GM18951 (cell line): ENCODE measurements around the gene PPCS.
"Not testable (repeated sequence)": the region's sequence is repeated elsewhere in the genome, so short reads cannot be mapped to it uniquely, and the experiment has no call there.

Source experiments
- POLR2A ChIP-seq: IDR thresholded peaks from 4 replicates; pipeline ENCODE4 v1.6.1; 2011; ENCODE audit warnings: mild to moderate bottlenecking; ENCODE audit not compliant: insufficient read length, insufficient read depth; ENCODE audit errors: extremely low read depth
- in situ Hi-C: fragments of 300-500 bp; cut with MboI; formaldehyde crosslinking; loops from one replicate; pipeline ENCODE4 v1.12.0; 2022; ENCODE audit warnings: low sequenced_read_pairs, mixed read lengths, inconsistent platforms; ENCODE audit not compliant: unreplicated experiment

The PPCS gene

DNA sequence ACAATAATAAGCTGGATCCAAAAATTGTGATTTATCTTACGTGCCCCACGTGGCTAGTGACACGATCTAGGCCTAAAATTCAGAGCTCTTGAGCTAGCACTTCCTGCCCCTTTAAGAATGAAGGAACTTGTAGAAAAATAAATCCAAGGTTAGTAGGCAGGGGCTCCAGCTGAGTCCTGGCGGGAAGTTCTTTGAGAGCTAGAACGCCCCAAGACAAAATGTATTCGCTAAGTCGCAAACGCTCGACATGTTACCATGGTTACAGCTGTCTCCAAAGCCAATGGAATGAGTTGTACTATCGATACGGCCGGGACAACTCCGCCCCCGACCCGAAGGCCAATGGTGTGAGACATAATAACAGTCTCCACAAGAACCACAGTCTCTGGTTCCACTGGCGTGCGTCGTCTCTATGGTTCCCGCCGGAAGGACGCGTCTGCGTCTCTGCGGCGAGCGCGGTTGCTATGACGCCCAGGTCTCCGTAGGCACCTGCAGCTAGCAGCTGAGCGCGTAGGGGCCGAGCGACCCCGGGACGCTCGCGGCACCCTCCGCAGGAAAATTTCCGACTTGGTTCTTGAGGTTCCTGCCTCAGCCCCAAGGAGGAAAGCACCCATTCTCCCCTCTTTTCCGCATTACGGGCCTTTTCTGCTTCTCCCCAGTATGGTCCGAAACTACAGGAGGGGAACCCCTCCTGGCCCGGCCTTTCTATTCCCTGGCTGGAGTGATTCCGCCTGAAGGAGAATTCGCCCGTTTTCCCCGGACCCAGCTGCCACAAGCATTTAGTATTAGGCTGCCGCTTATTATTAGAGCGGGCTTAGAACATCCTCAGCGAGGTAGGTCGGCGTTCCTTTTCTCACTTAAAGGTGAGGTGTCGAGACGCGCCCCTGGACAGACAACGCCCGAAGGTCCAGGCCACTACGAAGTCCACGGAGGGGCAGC lies 6.8 kb downstream of the PPCS start, which contains the start of gene CCDC30:
Gene CCDC30 (plus strand): TSS at position 459 of the 936 bp plus-strand sequence. CDS start 17,266 bp downstream, outside the sequence.
- in situ Hi-C loops, result no loop called here
- TF ChIP-seq POLR2A, result peak; percentile 21

DNA sequence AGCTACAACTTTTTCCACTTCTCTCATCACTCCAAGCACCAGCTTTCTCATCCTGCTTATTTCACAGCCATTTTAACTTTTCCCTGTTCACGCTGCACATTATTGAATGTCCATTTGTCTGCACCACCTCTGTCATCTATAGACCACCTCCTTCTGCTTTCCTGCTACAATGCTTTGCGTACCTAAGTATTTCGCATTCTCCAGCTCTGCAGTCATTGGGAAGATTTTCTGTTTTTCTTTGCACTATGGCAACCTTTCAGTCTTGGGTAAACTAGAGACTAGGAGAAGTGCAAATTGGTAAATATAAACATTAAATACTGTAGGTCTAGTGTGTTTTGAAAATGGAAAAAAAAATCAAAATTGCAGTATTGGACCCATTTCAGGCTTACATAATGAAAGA lies 7.6 kb downstream of the PPCS start:
- in situ Hi-C loops, result no loop called here
- no peak for TF ChIP-seq POLR2A

DNA sequence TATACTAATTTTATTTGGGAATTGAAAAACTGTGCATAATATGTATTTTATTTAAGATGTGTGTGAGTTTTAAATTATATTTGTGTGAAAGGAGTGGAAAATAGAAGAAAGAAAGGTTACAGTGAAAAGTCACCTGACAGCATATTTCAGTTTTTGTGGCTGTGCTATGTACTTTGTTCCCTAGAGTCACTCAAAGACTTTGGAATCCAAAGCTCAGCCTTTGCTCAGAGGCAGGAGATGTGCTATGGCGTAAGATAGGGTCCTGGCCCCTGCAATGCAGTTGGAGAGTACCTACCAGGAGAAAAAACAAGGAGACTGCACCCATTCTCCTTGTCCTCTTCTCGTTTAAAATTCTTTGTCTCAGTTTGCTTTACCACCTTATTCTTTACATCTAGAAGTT lies 9.7 kb downstream of the PPCS start:
- TF ChIP-seq POLR2A, result no peak
- in situ Hi-C loops, result no loop called here

DNA sequence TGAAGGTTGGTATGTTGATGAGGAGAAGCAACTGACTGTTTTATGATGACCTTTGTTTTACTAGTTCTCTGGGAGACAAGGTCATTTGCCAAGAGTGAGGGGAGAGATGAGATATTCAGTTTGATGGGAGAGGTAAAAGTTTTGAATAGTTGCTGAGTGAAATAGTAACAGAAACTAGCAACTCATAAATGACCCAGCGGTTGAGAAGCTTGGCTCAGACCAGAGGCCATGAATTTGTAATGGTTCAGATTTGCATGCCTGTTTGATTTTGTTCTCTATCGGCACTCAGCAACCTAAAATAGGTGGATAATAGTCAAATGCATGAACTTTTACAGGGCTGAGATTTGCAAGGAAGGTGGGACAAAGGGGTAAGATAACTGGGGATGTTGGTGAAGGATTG lies 13.4 kb downstream of the PPCS start:
- in situ Hi-C loops, result no loop called here
- no peak for TF ChIP-seq POLR2A

DNA sequence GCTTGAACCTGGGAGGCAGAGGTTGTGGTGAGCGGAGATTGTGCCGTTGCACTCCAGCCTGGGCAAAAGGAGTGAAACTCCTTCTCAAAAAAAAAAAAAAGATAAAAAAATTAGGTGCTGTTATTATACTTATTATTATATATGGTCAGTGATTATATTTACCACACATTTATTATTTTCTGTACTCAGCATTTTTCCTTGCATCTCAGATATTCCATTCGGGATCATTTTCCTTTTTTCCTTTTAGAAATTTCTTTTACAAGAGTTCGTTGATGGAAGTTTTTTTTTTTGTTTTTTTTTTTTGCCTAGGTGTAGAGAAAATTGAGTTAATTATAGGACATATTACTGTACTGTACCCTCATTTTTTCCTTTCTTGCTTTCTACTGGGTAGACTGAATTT lies 20.3 kb downstream of the PPCS start:
- no peak for TF ChIP-seq POLR2A
- in situ Hi-C loops, result no loop called here

DNA sequence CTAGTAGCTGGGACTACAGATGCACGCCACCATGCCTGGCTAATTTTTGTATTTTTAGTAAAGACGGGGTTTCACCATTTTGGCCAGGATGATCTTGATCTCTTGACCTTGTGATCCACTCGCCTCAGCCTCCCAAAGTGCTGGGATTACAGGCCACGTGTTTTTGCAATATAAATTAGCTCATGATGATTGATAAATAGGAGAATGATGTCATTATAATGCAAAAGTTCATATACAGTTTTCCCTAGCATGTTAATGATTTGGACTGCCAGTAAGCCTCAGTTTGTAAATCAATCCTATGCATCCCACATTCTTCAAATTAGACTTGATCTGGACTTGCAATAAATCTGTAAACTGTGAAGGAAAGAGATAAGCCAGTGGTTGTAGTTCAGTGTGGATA lies 21.0 kb downstream of the PPCS start:
- in situ Hi-C loops, result not testable (repeated sequence)

DNA sequence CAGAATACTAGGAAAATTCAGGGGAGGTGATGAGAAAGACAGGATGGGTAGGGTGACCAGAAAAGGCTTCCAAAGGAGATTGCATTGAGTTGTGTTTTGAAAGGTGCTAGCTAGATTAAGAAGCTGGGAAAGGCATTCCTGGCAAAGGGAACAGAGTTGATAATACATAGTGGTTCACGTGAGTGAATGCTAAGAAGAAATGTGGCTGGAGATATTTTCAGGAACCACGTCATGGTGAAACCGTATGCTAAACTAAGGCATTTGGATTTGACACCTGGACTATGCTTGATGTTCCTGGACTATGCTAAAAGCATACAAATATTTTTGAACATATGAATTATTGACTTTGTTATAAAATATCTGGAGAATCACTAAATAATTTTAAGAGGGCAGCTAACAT lies 21.4 kb downstream of the PPCS start:
- TF ChIP-seq POLR2A, result no peak

DNA sequence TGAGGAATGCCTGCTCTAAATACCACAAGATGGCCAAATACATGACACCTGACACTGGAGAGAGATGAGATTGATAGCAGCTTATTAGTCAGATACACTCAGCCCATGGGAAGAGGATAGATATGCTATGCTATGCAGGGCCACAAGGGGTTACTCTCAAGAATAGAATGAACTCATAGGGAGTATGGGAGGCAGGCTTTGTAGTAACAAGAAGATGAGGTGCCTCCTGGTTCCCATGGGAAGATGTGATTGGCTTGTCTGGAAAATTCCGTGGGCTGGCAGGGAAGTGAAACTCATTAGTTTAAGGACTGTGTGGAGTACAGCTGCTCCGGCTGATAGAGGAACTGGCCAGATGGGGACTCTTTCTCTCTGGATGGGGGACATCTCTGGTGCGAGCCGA lies 23.3 kb downstream of the PPCS start:
- in situ Hi-C loops, result no loop called here
- no peak for TF ChIP-seq POLR2A

More for the DNA sequence above, 21.4 kb downstream of the PPCS start:
- in situ Hi-C loops, result no loop called here

DNA sequence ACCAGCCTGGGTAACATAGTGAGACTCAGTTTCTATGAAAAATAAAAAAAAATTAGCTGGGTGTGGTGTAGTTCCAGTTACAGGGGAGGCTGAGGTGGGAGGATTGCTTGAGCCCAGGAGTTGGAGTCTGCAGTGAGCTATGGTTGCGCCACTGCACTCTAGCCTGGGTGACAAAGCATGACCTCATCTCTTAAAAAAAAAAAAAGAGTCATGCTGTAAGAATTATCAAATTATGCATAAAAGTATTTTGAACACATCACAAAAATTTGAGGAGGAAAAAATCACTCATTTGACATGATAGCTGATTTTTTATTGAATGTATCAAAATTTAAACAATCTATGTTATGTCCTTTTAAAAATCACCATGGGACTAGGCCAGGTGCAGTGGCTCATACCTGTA lies 24.6 kb downstream of the PPCS start:
- in situ Hi-C loops, result no loop called here
- TF ChIP-seq POLR2A, result no peak

DNA sequence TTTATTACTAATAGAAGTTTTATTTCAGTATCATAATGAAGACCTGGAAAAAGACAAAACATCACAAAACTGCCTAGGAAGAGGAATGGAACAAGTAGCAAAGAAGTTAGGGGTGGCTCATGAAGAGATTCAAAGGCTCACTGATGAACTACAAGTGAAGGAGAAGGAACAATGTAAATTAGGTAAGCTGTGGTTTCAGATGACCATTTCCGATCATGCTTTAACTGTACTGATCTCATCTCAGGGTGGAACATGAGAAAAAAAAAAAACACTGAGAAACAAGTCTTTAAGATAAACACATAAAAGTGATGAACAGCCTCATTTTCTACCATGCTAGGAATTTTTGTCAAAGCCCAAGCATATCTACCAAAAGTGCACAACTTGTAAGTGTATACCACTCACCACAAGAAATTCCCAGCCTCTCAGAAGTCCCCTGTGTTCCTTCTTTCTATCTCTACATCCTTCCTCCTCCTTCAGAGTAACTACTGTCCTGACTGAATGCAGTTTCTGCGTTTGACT lies 26.4 kb downstream of the PPCS start:
- in situ Hi-C loops, result no loop called here
- no peak for TF ChIP-seq POLR2A

DNA sequence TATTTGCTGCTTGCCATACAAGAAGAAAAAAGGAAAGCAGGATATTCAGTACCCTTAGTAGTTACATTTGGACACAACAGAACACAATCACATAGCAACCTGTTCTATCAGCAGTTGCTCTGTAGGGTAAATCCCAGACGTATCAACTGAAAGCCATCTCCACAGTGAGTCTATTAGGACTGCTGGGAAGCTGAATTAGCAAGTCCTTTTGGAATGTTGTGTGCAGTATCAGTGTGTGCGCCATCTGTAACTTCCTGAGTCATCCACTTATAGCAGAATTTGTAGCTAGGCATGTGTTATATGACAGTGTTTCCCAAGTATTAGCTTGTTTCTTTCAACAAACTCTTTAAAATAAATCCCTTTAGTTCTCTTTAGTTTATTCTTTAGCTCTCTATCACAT lies 28.0 kb downstream of the PPCS start:
- in situ Hi-C loops, result no loop called here
- TF ChIP-seq POLR2A, result no peak

DNA sequence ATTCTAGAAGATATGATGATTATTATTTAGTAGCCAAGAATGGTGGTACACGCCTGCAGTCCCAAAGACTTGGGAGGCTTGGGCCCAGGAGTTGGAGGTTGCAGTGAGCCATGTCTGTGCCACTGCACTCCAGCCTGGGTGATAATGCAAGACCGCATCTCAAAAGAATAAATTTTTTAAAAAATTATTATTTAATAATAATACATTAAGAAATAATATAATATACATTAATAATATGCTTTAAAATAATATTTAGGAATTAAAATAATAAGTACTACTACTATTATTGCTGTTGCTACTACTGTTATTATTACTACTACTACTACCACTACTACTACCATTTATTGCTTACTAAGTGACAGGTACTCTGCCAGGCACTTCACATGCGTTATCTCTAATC lies 33.9 kb downstream of the PPCS start:
- in situ Hi-C loops, result no loop called here
- no peak for TF ChIP-seq POLR2A

DNA sequence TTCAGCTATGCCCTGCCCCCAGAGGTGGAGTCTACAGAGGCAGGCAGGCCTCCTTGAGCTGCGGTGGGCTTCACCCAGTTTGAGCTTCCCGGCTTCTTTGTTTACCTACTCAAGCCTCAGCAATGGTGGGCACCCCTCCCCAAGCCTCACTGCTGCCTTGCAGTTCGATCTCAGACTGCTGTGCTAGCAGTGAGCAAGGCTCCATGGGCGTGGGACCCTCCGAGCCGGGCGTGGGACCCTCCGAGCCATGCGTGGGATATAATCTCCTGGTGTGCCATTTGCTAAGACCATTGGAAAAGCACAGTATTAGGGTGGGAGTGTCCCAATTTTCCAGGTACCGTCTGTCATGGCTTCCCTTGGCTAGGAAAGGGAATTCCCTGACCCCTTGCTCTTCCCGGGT lies 45.7 kb downstream of the PPCS start:
- in situ Hi-C loops, result not testable (repeated sequence)

DNA sequence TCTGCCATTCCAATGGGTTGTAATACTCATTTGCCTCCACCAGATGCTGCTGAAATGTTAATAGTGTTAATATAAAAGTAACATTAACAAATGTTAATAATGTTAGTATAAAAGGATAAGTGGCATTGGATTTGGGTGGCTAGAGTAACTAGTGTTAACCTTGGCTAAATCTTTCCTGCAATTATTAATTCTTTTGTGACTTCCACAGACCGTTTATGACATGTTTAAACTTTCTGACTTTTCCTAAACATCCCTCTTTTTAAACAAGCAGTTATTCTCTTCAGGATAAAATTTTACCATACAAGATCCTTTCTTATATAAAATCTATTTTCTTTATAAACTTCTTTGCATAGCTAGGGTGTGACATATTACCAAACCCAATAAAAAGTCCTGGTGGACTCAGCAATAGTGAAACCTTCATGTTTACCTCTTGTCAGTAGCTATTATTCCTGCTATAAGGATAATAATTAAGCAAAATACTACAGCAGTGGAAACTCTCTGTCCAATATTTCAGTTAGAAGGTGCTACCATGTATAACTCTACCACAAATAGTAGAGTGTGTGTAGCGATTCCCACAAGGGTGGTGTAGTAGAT lies 48.3 kb downstream of the PPCS start:
- no peak for TF ChIP-seq POLR2A
- in situ Hi-C loops, result no loop called here
